HL-60 (cell line): Measurements from ENCODE around the gene KIDINS220.

ENCODE experiments used
- POLR2AphosphoS5 ChIP-seq: IDR thresholded peaks from 2 replicates; pipeline ENCODE4 v1.6.1; 2012; ENCODE audit warnings: low read depth
- TF ChIP-seq, protein P1 (sequence below): IDR thresholded peaks from one replicate; pipeline ENCODE4 v1.5.1; 2011; ENCODE audit warnings: low read length, control low read depth, inconsistent platforms; ENCODE audit not compliant: insufficient read depth
- TF ChIP-seq, protein P2 (sequence below): IDR thresholded peaks from 2 replicates; pipeline ENCODE4 v1.6.1; 2012; ENCODE audit warnings: low read depth; ENCODE audit not compliant: insufficient replicate concordance

DNA sequence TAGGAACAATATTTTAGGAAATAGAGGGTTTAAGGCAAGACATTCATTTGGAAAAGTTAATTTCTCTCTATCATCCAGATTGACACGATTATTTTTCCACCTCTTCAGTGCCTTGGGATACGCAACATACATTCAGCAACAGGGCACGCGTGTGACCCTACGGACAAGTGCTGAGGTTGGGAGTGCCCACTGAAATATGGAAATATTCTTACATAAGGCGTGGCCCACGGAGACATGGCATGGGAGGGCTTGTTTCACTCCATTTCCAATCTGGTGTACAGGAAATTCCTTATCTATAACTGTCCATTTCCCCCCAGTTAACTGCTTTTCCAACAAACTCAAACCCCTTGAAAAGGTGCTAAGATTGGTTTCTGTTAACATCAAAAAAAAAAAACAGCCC, 20.9 kb upstream of the KIDINS220 start:
- TF ChIP-seq, protein P1, sequence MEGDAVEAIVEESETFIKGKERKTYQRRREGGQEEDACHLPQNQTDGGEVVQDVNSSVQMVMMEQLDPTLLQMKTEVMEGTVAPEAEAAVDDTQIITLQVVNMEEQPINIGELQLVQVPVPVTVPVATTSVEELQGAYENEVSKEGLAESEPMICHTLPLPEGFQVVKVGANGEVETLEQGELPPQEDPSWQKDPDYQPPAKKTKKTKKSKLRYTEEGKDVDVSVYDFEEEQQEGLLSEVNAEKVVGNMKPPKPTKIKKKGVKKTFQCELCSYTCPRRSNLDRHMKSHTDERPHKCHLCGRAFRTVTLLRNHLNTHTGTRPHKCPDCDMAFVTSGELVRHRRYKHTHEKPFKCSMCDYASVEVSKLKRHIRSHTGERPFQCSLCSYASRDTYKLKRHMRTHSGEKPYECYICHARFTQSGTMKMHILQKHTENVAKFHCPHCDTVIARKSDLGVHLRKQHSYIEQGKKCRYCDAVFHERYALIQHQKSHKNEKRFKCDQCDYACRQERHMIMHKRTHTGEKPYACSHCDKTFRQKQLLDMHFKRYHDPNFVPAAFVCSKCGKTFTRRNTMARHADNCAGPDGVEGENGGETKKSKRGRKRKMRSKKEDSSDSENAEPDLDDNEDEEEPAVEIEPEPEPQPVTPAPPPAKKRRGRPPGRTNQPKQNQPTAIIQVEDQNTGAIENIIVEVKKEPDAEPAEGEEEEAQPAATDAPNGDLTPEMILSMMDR, result no peak
- no peak for TF ChIP-seq POLR2AphosphoS5
- TF ChIP-seq, protein P2, sequence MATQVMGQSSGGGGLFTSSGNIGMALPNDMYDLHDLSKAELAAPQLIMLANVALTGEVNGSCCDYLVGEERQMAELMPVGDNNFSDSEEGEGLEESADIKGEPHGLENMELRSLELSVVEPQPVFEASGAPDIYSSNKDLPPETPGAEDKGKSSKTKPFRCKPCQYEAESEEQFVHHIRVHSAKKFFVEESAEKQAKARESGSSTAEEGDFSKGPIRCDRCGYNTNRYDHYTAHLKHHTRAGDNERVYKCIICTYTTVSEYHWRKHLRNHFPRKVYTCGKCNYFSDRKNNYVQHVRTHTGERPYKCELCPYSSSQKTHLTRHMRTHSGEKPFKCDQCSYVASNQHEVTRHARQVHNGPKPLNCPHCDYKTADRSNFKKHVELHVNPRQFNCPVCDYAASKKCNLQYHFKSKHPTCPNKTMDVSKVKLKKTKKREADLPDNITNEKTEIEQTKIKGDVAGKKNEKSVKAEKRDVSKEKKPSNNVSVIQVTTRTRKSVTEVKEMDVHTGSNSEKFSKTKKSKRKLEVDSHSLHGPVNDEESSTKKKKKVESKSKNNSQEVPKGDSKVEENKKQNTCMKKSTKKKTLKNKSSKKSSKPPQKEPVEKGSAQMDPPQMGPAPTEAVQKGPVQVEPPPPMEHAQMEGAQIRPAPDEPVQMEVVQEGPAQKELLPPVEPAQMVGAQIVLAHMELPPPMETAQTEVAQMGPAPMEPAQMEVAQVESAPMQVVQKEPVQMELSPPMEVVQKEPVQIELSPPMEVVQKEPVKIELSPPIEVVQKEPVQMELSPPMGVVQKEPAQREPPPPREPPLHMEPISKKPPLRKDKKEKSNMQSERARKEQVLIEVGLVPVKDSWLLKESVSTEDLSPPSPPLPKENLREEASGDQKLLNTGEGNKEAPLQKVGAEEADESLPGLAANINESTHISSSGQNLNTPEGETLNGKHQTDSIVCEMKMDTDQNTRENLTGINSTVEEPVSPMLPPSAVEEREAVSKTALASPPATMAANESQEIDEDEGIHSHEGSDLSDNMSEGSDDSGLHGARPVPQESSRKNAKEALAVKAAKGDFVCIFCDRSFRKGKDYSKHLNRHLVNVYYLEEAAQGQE, result no peak
